HG03108 (cell line): ENCODE data around the gene FAH.
"Not testable (repeated sequence)": the region's sequence is repeated elsewhere in the genome, so short reads cannot be mapped to it uniquely, and the experiment has no call there.

Experiments
- ATAC-seq: cut with Tn5 transposase; IDR thresholded peaks from one replicate; pipeline ENCODE4 v1.9.1; 2021; ENCODE audit warnings: moderate library complexity; ENCODE audit not compliant: unreplicated experiment

Gene FAH

DNA sequence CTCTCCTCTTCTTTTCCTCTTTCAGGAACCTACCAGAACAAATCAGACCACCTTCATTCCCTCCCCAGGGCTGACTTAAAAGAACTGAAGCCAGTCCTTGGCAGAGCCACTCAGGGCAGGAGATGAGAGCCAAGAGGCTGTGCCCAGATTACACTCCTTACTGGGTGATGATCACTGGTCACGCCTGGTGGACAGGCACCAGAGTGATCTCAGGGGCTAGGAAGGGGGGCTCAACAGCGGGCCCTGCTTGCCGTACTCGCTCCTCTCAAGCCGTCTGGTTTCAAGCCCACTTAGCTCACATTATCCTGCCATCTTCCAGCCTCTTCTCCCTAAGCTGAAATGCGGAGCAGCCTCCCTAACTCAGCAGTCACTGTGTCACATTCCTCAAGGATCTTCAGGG, 1.7 kb upstream of the FAH start:
- no peak for ATAC-seq

- ATAC-seq, result no peak
Measured at GRCh38 chr15:80151576-80151975, 1.2 kb upstream of the FAH start.

- peak; percentile 54 for ATAC-seq
Measured at GRCh38 chr15:80152180-80152895, 461 bp upstream of the FAH start.

GRCh38 chr15:80153900-80154299, 1.1 kb downstream of the FAH start:
- ATAC-seq, result no peak

DNA sequence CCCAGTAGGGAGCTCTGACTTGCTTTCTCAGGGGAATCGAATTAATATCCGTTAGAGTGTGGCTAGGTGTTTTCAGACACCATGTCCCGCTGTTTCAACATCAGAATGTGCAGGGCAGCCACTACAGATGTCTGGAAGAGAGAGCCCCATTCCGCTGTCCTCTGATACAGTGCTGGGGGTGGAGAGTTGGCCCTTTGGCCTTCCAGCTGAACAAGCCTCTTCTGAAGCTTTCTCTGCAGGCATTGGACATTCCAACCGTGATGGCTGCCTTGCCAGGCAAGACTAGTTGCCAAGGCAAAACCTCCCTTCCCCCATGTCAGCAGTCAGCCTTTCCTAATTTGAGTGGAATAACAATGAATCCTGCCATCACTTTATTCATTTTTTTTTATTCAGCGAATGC, 1.5 kb downstream of the FAH start:
- no peak for ATAC-seq

GRCh38 chr15:80155001-80155377, 2.2 kb downstream of the FAH start:
- no peak for ATAC-seq

DNA sequence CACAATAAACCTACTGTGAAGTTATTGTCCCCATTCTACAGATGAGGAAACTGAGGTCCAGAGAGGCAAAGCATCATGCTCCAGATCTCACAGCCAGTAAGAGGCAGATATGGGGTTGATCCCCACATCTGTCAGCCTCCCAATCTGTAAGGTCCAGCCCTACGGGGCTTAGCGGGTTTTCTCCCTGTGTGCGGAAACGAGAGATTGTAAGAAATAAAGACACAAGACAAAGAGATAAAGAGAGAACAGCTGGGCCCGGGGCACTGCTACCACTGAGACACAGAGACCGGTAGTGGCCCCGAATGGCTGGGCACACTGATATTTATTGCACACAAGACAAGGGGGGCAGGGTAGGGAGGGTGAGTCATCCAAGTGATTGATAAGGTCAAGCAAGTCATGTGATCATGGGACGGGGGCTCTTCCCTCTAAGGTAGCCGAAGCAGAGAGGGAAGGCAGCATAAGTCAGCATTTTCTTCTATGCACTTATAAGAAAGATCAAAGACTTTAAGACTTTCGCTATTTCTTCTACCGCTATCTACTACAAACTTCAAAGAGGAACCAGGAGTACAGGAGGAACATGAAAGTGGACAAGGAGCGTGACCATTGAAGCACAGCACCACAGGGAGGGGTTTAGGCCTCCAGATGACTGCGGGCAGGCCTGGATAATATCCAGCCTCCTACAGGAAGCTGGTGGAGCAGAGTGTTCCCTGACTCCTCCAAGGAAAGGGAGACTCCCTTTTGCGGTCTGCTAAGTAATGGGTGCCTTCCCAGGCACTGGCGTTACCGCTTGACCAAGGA, 2.8 kb downstream of the FAH start:
- ATAC-seq, result not testable (repeated sequence)

DNA sequence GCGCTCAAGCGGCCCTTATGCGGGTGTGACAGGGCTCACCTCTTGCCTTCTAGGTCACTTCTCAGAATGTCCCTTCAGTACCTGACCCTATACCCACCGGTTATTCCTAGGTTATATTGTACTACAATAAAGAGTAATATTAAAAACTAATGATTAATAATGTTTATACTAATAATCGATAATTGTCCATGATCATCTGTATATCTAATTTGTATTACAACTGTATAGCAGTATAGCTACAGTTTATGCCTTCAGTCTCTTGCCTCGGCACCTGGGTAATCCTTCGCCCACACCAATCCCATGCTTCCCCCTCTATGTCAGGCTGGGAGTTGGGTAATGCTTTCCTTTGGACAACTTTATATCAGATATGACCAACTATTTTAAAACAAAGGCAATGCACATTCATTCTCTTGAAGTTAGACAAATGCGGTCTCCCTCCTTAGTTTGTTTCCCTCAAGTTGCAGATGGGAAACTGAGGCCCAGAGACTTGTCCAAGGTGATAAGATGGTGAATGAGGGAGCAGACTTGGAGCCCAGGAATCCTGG, 3.4 kb downstream of the FAH start:
- ATAC-seq, result no peak

GRCh38 chr15:80157215-80157614, 4.4 kb downstream of the FAH start:
- ATAC-seq, result no peak

- ATAC-seq, result no peak
Measured at GRCh38 chr15:80159301-80159700, 6.5 kb downstream of the FAH start.

DNA sequence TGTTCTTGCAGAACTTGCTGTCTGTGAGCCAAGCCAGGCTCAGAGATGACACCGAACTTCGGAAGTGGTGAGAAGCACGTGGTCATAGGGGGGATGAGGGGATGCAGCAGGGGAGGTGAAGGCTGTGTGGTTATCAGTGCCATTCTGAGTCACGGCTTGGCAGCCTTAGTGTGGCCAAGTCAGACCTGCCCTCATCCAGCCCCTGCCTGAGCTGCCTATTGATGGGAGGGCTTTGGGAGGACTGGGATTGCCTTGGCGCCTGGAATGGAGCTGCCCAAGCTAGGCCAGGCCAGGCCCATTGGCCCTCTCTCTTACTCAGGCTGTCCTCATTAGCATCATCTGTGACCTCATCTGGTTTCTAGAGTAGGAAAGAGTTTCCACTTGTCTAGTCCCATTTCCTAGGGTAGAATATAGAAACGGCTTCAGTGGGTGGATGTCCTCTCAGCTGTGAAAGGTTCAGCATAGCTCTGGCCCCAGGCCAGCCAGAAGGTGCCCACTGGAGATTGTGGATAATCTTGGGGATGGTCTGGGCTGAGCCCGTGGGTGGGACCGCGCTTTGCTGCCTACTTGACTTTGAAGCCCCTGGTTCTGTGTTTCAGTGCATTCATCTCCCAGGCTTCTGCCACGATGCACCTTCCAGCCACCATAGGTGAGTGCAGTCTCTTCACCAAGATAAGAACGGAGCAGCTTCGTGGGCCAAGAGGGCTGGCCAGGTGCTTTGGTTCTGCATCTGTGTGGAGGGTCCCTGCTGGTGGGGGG, 7.2 kb downstream of the FAH start:
- ATAC-seq, result no peak

DNA sequence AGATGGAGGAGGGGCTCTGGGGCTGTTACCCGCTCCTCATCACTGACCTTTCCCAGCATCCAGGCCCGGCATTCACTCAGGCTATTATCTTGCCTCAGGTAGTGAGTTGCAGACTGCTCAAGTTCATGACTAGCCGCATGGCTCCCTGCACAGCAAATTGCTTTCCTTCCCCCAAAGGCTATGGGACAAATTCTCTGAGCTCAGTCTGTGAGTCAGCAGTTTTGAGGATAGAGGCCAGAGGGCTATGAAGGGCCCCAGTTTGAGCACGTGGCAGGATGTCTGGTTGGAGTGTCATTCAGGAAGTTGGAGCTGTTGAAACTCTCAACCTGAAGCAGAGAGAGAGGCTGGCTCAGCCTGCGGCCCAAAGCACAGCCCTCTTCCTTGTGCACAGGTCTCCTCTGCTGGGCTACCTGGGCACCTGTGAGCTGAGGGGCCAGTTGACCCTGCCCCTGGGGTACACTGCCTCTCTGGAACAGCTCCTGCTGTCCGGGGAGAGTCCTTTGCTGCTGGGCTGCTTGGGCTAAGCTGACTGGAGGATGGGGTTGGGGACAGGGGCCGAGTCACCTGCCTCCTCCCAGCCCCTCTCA, 7.9 kb downstream of the FAH start:
- peak; percentile 76 for ATAC-seq

GRCh38 chr15:80161468-80162016, 8.7 kb downstream of the FAH start:
- no peak for ATAC-seq

- ATAC-seq, result no peak
Measured at GRCh38 chr15:80162059-80162554, 9.3 kb downstream of the FAH start.

- no peak for ATAC-seq
Measured at GRCh38 chr15:80163217-80163616, 10.4 kb downstream of the FAH start.

- no peak for ATAC-seq
Measured at GRCh38 chr15:80163897-80164296, 11.1 kb downstream of the FAH start.

- ATAC-seq, result no peak
Measured at GRCh38 chr15:80167936-80168335, 15.1 kb downstream of the FAH start.

DNA sequence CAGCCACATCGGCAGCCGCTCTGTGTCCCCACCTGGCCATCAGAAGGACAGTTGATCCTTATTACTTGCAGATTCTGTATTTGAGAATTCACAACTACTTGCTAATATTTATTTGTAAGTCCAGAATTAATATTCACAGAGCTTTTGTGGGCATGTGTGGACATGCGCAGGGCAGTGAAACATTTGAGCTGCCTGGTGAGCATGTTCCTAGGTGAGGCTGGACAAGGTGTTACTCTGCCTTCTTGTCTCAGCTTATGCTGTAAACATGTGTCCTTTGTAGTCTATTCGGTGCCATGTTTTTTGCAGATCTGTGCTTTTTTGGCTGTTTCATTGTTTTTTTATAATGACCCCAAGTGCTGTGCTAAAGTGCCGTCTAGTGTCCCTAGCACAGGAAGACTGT, 15.6 kb downstream of the FAH start:
- ATAC-seq, result no peak

DNA sequence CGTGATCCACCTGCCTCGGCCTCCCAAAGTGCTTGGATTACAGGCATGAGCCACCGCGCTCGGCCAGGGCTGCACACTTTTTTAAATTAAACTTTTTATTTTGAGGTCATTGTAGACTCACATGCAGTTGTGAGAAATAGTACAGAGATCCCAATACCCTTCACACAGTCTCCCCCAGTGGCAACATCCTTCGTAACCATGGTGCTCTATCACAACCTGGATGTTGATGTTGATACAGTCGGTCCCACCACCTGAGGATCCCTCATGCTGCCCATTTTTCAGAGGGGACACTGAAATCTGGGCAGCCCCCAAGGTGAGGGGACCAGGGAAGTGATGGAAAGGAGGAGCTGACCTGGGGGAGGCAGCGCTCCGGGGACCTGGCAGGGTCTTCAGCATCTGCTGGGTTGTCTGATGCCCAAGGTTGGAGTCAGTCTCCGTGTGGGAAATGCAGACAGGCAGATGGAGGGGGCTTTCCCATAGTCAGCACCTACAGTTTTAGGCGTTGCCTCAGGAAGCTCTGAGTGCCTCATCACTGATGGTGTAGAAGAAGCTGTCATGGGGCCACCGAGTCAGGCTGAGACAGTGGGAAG, 17.1 kb downstream of the FAH start:
- no peak for ATAC-seq

- ATAC-seq, result no peak
Measured at GRCh38 chr15:80170596-80170995, 17.8 kb downstream of the FAH start.
